HEK293T (cell line): ENCODE results near the gene RRAS.

ENCODE experiments used
- BHLHE40 ChIP-seq: fragments of 450-650 bp; IDR thresholded peaks from 2 replicates; pipeline ENCODE4 v1.6.1; 2016; ENCODE audit warnings: mild to moderate bottlenecking, moderate library complexity, borderline replicate concordance
- FOXK2 ChIP-seq: fragments of 450-650 bp; IDR thresholded peaks from 2 replicates; pipeline ENCODE4 v1.6.1; 2016; ENCODE audit warnings: mild to moderate bottlenecking
- NFRKB ChIP-seq: fragments of 450-650 bp; IDR thresholded peaks from 2 replicates; pipeline ENCODE4 v1.6.1; 2016; ENCODE audit warnings: mild to moderate bottlenecking, moderate library complexity
- PKNOX1 ChIP-seq: fragments of 450-650 bp; IDR thresholded peaks from 2 replicates; pipeline ENCODE4 v1.6.1; 2016

GRCh38 chr19:49682274-49682673 lies 42.3 kb upstream of the RRAS start:
- TF ChIP-seq FOXK2 (no peak), PKNOX1 (no peak), BHLHE40 (no peak), NFRKB (no peak)
